ENCODE measurements around the gene FMN1. TPM values are rescaled to one million over a fixed set of nuclear protein-coding genes. Genes with fewer than 3 reads are reported as not detected.

FMN1 gene
- total RNA-seq, 4 donors from 2014 or later = 2.6 to 6.6 (median 4.2) TPM

- H3K27me3 ChIP-seq = no peaks in the 10 kb centered on the region
- no peaks in the 10 kb centered on the region for H3K4me1 ChIP-seq
- H3K9me3 ChIP-seq = no peaks in the 10 kb centered on the region
- H3K27ac ChIP-seq = no peak overlapping the region
- TF ChIP-seq CTCF (IDR thresholded peaks at IDR 0.05 in 4 of 5, conservative IDR thresholded peaks at IDR 0.05 in 1 of 5) (no peak), POLR2A (IDR thresholded peaks at IDR 0.05) (no peak)
- no peak for ATAC-seq
- H3K36me3 ChIP-seq = no peaks in the 10 kb centered on the region
- intact Hi-C loops (cut with DNase I; ENCODE audit: low total_unique reads) (no loop called here), in situ Hi-C loops (cut with MboI; ENCODE audit: low sequenced_read_pairs in 4 of 4) (no loop called here)
- no peak for DNase-seq
- H3K4me3 ChIP-seq = no peak overlapping the region
Measured at GRCh38 chr15:32767236-32767635, 427.3 kb downstream of the FMN1 start.

DNA sequence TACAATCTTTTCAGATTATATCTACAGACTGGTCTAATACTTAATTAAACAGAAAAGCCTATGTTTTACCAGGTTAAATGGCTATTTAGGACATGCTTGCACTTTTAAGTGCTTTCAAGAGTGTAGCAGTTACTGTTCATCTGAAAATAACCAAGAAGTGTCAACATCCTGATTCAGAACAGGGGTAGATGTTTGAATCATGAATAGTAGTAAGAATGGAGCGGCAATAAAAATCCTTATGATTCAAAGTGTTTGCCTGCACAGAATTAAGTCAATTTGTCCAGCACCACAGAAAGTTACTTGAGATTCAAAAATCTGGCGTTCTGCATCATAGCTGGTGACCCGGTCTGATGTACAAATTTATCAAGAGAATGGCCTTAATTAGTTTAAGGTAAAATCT, 428.4 kb downstream of the FMN1 start:
- no peaks in the 10 kb centered on the region for H3K36me3 ChIP-seq
- H3K27ac ChIP-seq = no peak overlapping the region
- no peaks in the 10 kb centered on the region for H3K27me3 ChIP-seq
- DNase-seq (no peak), ATAC-seq (no peak)
- no peaks in the 10 kb centered on the region for H3K4me1 ChIP-seq
- H3K4me3 ChIP-seq = no peak overlapping the region
- intact Hi-C loops (cut with DNase I; ENCODE audit: low total_unique reads) = no loop called here
- no peak for TF ChIP-seq POLR2A (IDR thresholded peaks at IDR 0.05)
- TF ChIP-seq CTCF (IDR thresholded peaks at IDR 0.05 in 4 of 5, conservative IDR thresholded peaks at IDR 0.05 in 1 of 5) = no peak
- H3K9me3 ChIP-seq = no peaks in the 10 kb centered on the region
- in situ Hi-C loops (cut with MboI; ENCODE audit: low sequenced_read_pairs in 4 of 4) = no loop called here

DNA sequence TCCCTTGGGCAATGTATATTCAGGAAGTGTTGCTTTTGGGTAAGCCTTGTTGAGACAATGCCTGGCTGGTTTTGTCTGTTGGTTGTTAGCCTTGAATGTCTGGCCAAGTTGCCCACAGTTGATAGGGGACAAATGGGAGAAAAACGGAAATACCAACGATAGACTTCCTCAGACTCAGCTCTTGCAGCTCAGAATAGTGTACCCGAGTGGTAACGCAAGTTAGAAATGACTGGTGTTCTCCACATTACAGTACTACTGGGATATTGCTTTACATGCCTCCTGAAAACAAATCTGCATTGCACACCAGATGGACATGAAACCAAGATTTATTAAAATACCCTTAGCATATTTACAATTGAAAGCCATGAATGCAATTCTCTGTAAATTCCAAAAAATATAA, 429.3 kb downstream of the FMN1 start:
- Histone ChIP-seq H3K36me3 (no peaks in the 10 kb centered on the region), H3K4me1 (no peaks in the 10 kb centered on the region), H3K4me3 (no peak overlapping the region), H3K9me3 (no peaks in the 10 kb centered on the region), H3K27ac (no peak overlapping the region), H3K27me3 (no peaks in the 10 kb centered on the region)
- ATAC-seq (no peak), DNase-seq (no peak)
- TF ChIP-seq POLR2A (IDR thresholded peaks at IDR 0.05) (no peak), CTCF (IDR thresholded peaks at IDR 0.05 in 4 of 5, conservative IDR thresholded peaks at IDR 0.05 in 1 of 5) (no peak)
- intact Hi-C loops (cut with DNase I; ENCODE audit: low total_unique reads) (no loop called here), in situ Hi-C loops (cut with MboI; ENCODE audit: low sequenced_read_pairs in 4 of 4) (no loop called here)

DNA sequence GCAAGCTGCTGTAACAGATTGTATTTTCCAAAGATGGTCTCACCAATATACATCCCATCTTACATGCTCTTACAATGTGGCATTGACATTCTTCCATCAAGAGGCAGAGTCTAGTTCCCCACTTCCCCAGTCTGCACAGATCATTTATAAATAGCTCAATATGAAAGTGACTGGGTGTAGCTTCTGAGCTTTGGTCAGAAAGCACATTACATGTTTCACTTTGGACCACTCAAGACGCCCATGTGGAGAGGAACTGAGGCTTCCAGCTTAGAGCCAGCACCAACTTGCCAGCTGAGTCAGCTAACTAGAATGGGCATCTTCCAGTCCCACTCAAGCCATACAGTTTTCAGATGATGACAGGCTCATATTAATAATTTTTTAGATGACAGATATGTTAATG, 431.2 kb downstream of the FMN1 start:
- Histone ChIP-seq H3K9me3 (no peaks in the 10 kb centered on the region), H3K27me3 (no peaks in the 10 kb centered on the region), H3K27ac (no peak overlapping the region), H3K4me1 (no peaks in the 10 kb centered on the region), H3K36me3 (no peaks in the 10 kb centered on the region), H3K4me3 (no peak overlapping the region)
- TF ChIP-seq POLR2A (IDR thresholded peaks at IDR 0.05) = no peak
- no peak for TF ChIP-seq CTCF (IDR thresholded peaks at IDR 0.05 in 4 of 5, conservative IDR thresholded peaks at IDR 0.05 in 1 of 5)
- no peak for ATAC-seq
- intact Hi-C loops (cut with DNase I; ENCODE audit: low total_unique reads) = no loop called here
- DNase-seq = no peak
- in situ Hi-C loops (cut with MboI; ENCODE audit: low sequenced_read_pairs in 4 of 4) = no loop called here

DNA sequence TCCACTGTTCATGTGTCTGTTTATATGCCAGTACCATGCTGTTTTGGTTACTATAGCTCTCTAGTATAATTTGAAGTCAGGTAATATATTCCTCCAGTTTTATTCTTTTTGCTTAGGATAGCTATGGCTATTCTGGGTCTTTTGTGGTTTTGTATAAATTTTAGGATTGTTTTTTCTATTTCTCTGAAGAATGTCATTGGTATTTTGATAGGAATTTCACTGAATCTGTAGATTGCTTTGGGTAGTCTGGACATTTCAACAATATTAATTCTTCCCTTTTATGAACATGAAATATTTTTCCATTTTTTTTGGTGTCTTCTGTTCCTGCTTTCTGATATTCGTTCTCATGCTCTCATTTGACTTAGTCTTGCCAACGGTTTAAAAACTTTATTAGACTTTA, 437.1 kb downstream of the FMN1 start:
- Histone ChIP-seq H3K36me3 (no peaks in the 10 kb centered on the region), H3K27ac (no peak overlapping the region), H3K4me1 (no peaks in the 10 kb centered on the region), H3K4me3 (no peak overlapping the region), H3K9me3 (no peaks in the 10 kb centered on the region), H3K27me3 (no peaks in the 10 kb centered on the region)
- intact Hi-C loops (cut with DNase I; ENCODE audit: low total_unique reads) (no loop called here), in situ Hi-C loops (cut with MboI; ENCODE audit: low sequenced_read_pairs in 4 of 4) (no loop called here)
- no peak for DNase-seq
- TF ChIP-seq POLR2A (IDR thresholded peaks at IDR 0.05) (no peak), CTCF (IDR thresholded peaks at IDR 0.05 in 4 of 5, conservative IDR thresholded peaks at IDR 0.05 in 1 of 5) (no peak)
- ATAC-seq = no peak

Data from gastrocnemius medialis (tissue), 4 donors.